Heart left ventricle (tissue), 16 donors: ENCODE data around the gene SMG1. TPM values are rescaled to one million over a fixed set of nuclear protein-coding genes. Genes with fewer than 3 reads are reported as not detected.
"Not testable (repeated sequence)": the region's sequence is repeated elsewhere in the genome, so short reads cannot be mapped to it uniquely, and the experiment has no call there.

Experiments used
- ATAC-seq, 4 donors: fragments of 200-7000 bp; cut with Tn5 transposase; one replicate each; pipeline ENCODE4 v1.9.1; 2020 to 2022; ENCODE audit warnings: moderate library complexity in 4 of 4, mild to moderate bottlenecking in 3 of 4, moderate number of reproducible peaks in 1 of 4
- DNase-seq, 5 donors: peaks; one replicate each; pipeline ENCODE4 v3.0.0-alpha.2; 2020
- H3K27ac ChIP-seq, 12 donors: fragments of 200-600 bp; sonication (generic) in 4 of 12; one replicate each; pipeline versions ENCODE4 v1.5.0 to v1.8.0; 2016 to 2022; ENCODE audit warnings: mild to moderate bottlenecking in 2 of 12
- H3K27me3 ChIP-seq, 9 donors: fragments of 200-600 bp; sonication (generic) in 2 of 9; one replicate each; pipeline versions ENCODE4 v1.5.1 to v1.8.0; 2016 to 2022; ENCODE audit warnings: mild to moderate bottlenecking in 3 of 9
- H3K36me3 ChIP-seq, 9 donors: fragments of 200-600 bp; sonication (generic) in 2 of 9; one replicate each; pipeline versions ENCODE4 v1.5.0 to v1.8.0; 2018 to 2022; ENCODE audit warnings: mild to moderate bottlenecking in 2 of 9
- H3K4me1 ChIP-seq, 12 donors: fragments of 200-600 bp; sonication (generic) in 4 of 12; one replicate each; pipeline versions ENCODE4 v1.5.0 to v1.8.0; 2016 to 2022; ENCODE audit warnings: mild to moderate bottlenecking in 3 of 12
- H3K4me3 ChIP-seq, 12 donors: fragments of 200-600 bp; sonication (generic) in 4 of 12; one replicate each; pipeline versions ENCODE4 v1.5.0 to v1.8.0; 2017 to 2022; ENCODE audit warnings: mild to moderate bottlenecking in 9 of 12, moderate library complexity in 4 of 12
- H3K9me3 ChIP-seq, 12 donors: fragments of 200-600 bp; sonication (generic) in 4 of 12; one replicate each; pipeline versions ENCODE4 v1.5.0 to v1.8.0; 2016 to 2022; ENCODE audit warnings: mild to moderate bottlenecking in 1 of 12
- CTCF ChIP-seq, 12 donors: fragments of 200-600 bp; sonication (generic) in 4 of 12; IDR thresholded peaks; one replicate each; pipeline versions ENCODE4 v1.5.0 to v1.8.0; 2018 to 2022; ENCODE audit warnings: antibody characterized with exemption in 12 of 12, mild to moderate bottlenecking in 5 of 12
- WGBS, 4 donors: extraction: QIAGEN DNeasy Blood & Tissue Kit in 2 of 4; methylation state at CpG; one replicate each; pipeline versions ENCODE4 v1.1.5 to v1.1.7; 2013 to 2018; 5-methylcytosine and 5-hydroxymethylcytosine counted together
- intact Hi-C, 10 donors: fragments of 100-400 bp; cut with DNase I; formaldehyde crosslinking; loops; one replicate each; pipeline versions ENCODE4 v1.11.1 to v1.14.2; 2022
- polyA plus RNA-seq, 2 donors: library from polyadenylated mRNA; stranded (reverse); fragments of 200-250 nt; gene quantifications; one replicate each; pipeline ENCODE4 v1.2.3, GENCODE V29; 2013
- total RNA-seq, 9 donors: library from RNA; depleted of rRNA in 2 of 9; stranded (reverse); fragments of >200 nt in 2 of 9; fragmentation: NEBNext Ultra II Directional in 3 of 9; extraction: Animal tissue kit (Norgen Biotek cat#: 25700) in 3 of 9; gene quantifications; one replicate each; pipeline versions ENCODE4 v1.1.0 to v1.2.4, GENCODE V29; 2016 to 2023
- donor health status: ischemic (EF 13 %, LVEDD 7.1; RV severe dilation, severe dysfunction).
- donor health status: healthy with polysubstance abuse.
- donor health status: DM: no; HTN: yes; CAD: no.
- donor health status: DM: no; HTN: no; CAD: no.
- donor health status: ischemic (EF 25% LVEDD 6.9; RV normal size, moderate dysfunction).
- donor health status: ischemic (EF 25% LVEDD 5.7; RV mildly dilated, moderate dysfunction).
- donor health status: healthy.
- donor health status: DM: yes; HTN: yes; CAD: no.
- donor health status: ischemic (EF 35%, LVEDD 5.7; RV mildly dilated, moderate dysfunction).
- donor health status: nonischemic (EF 11% LVEDD 7.7; RV severe dilation, severe dysfunction).
- donor health status: DM: yes; HTN: yes; CAD: no.
- donor health status: PGD.
- donor health status: ischemic (EF 29% LVEDD 5.4; RV normal size, mild dysfunction).
- donor health status: nonischemic (EF 23%, LVEDD 6.1; RV moderate dilation, normal function).

Gene SMG1
- total and polyA plus RNA-seq, 11 donors = 15.9 to 78.0 (median 46.8) TPM

- 17 to 23% (median 21%) methylated on average over 17 to 19 of the region's 21 CpGs for WGBS, 4 donors
- H3K36me3 ChIP-seq, intact Hi-C loops, H3K9me3 ChIP-seq, H3K4me3 ChIP-seq, H3K4me1 ChIP-seq, H3K27ac ChIP-seq, H3K27me3 ChIP-seq: not testable (repeated sequence)
- ATAC-seq (peak; percentile 55 to 95 (median 90)), DNase-seq (peak in 1 of 5 donors; percentile 19)
- peak; percentile 48 to 67 (median 64) for TF ChIP-seq CTCF (IDR thresholded peaks at IDR 0.05)
Measured at GRCh38 chr16:18759598-18760520, 166.3 kb downstream of the SMG1 start.

GRCh38 chr16:18757960-18758660 is 168.1 kb downstream of the SMG1 start:
- intact Hi-C loops, H3K9me3 ChIP-seq, H3K36me3 ChIP-seq, H3K4me1 ChIP-seq, H3K4me3 ChIP-seq, DNase-seq, H3K27me3 ChIP-seq, H3K27ac ChIP-seq, ATAC-seq: not testable (repeated sequence)
- 19 to 73% (median 33%) methylated on average over 2 to 3 of the region's 10 CpGs; no CpG with 5 or more reads in 1 of the 4 donors for WGBS, 4 donors

GRCh38 chr16:18756639-18757038 is 169.6 kb downstream of the SMG1 start:
- H3K27ac ChIP-seq, H3K9me3 ChIP-seq, intact Hi-C loops, DNase-seq, H3K36me3 ChIP-seq, ATAC-seq, H3K27me3 ChIP-seq, H3K4me1 ChIP-seq, H3K4me3 ChIP-seq: not testable (repeated sequence)
- WGBS, 4 donors = 72 to 75% (median 73%) methylated on average over 9 of the region's 9 CpGs

Other genes starting within 250 kb of the SMG1 start
- 100 to 1,000 TPM; 391 to 919 (median 767) TPM for gene RPS15A, start 136.1 kb downstream of the SMG1 start, total RNA-seq
- gene RPS15A, start 136.1 kb downstream of the SMG1 start, polyA plus RNA-seq = 1,000 to 10,000 TPM; 1,532 to 3,186 TPM
- 10 to 100 TPM; 16.5 to 63.2 (median 22.9) TPM for gene ARL6IP1, start 124.9 kb downstream of the SMG1 start, total RNA-seq
- 10 to 100 TPM; 20.2 to 30.8 TPM for gene ARL6IP1, start 124.9 kb downstream of the SMG1 start, polyA plus RNA-seq
- 1 to 10 TPM in 4 of 9 donors, under 1 TPM in 5; 0.69 to 2.3 (median 0.96) TPM for gene TMC7, start 57.5 kb upstream of the SMG1 start, total RNA-seq
- gene TMC7, start 57.5 kb upstream of the SMG1 start, polyA plus RNA-seq = 1 to 10 TPM in 1 of 2 donors, under 1 TPM in 1; 0.84 to 1.1 TPM
- gene COQ7, start 141.2 kb upstream of the SMG1 start, total RNA-seq = 10 to 100 TPM; 24.9 to 45.1 (median 39.5) TPM
- gene COQ7, start 141.2 kb upstream of the SMG1 start, polyA plus RNA-seq = 10 to 100 TPM; 23.9 to 26.1 TPM
- 10 to 100 TPM; 11.0 to 43.2 (median 16.3) TPM for gene ITPRIPL2, start 187.6 kb upstream of the SMG1 start, total RNA-seq
- gene ITPRIPL2, start 187.6 kb upstream of the SMG1 start, polyA plus RNA-seq = 1 to 10 TPM; 3.1 to 7.2 TPM
- gene SYT17, start 241.8 kb upstream of the SMG1 start, total RNA-seq = 1 to 10 TPM in 3 of 9 donors, under 1 TPM in 6; 0.23 to 5.2 (median 0.76) TPM
- under 1 TPM; 0.38 to 0.53 TPM for gene SYT17, start 241.8 kb upstream of the SMG1 start, polyA plus RNA-seq